Testis (tissue), 2 donors: ENCODE measurements around the gene KDM4C.

Experiments
- CTCF ChIP-seq, 3 experiments: fragments of 450-650 bp in 2 of 3; fragments of 200-600 bp in 1 of 3; sonication (generic) in 1 of 3; IDR thresholded peaks; one replicate each; pipeline ENCODE4 v1.5.1; 2016 to 2019; ENCODE audit warnings: antibody characterized with exemption in 3 of 3, mild to moderate bottlenecking in 2 of 3, moderate library complexity in 1 of 3
- POLR2A ChIP-seq: fragments of 450-650 bp; IDR thresholded peaks from one replicate; pipeline ENCODE4 v1.6.1; 2017; ENCODE audit warnings: antibody characterized with exemption, mild to moderate bottlenecking, moderate library complexity

- TF ChIP-seq CTCF (IDR thresholded peaks at IDR 0.05) (no peak), POLR2A (no peak)
Observed at GRCh38 chr9:6783753-6784152, 26.0 kb downstream of the KDM4C start.
